Cardiac ventricle fibroblast (primary cell): Measurements from ENCODE around the gene DES. TPM values are rescaled to one million over a fixed set of nuclear protein-coding genes. Genes with fewer than 3 reads are reported as not detected.

Experiments
- total RNA-seq: library from RNA; depleted of rRNA; stranded (reverse); fragments of >200 nt; gene quantifications from 2 replicates; pipeline ENCODE4 v1.2.3, GENCODE V29; 2015

Gene DES
- 3.2 and 7.0 TPM in 2 replicates for total RNA-seq

GRCh38 chr2:219418155-219419011, at the start of gene DES:
Gene DES, plus strand, starts transcription at chr2:219418377. Its CDS starts 86 bp downstream, at chr2:219418463.

GRCh38 chr2:219387306-219388120, 30.7 kb upstream of the DES start, which contains the start of gene DNPEP:
Gene DNPEP, minus strand, starts transcription at chr2:219387912. Its CDS starts 118 bp downstream, at chr2:219387794.

GRCh38 chr2:219434718-219435525, 16.7 kb downstream of the DES start, which contains the start of gene SPEG:
Gene SPEG, plus strand, starts transcription at chr2:219434843. Its CDS starts 135 bp downstream, at chr2:219434978.

Other genes with a start within 250 kb of the DES start
- 0.25 and 0.44 TPM in 2 replicates for gene SLC23A3, start 248.3 kb upstream of the DES start, total RNA-seq
- 20.8 and 32.6 TPM in 2 replicates for gene CNPPD1, start 241.5 kb upstream of the DES start, total RNA-seq
- gene RETREG2, start 240.1 kb upstream of the DES start, total RNA-seq, result 43.9 and 47.7 TPM in 2 replicates
- 16.8 and 34.2 TPM in 2 replicates for gene ZFAND2B, start 211.6 kb upstream of the DES start, total RNA-seq
- 28.4 and 29.5 TPM in 2 replicates for gene ABCB6, start 199.4 kb upstream of the DES start, total RNA-seq
- gene ATG9A, start 188.7 kb upstream of the DES start, total RNA-seq, result 70.1 and 72.7 TPM in 2 replicates
- 24.7 and 30.6 TPM in 2 replicates for gene ANKZF1, start 188.6 kb upstream of the DES start, total RNA-seq
- 7.0 and 12.2 TPM in 2 replicates for gene GLB1L, start 172.9 kb upstream of the DES start, total RNA-seq
- 16.2 and 20.2 TPM in 2 replicates for gene STK16, start 172.9 kb upstream of the DES start, total RNA-seq
- not detected in 2 replicates for gene TUBA4B, start 165.1 kb upstream of the DES start, total RNA-seq
- 13.4 and 26.5 TPM in 2 replicates for gene TUBA4A, start 164.5 kb upstream of the DES start, total RNA-seq
- 33.6 and 35.5 TPM in 2 replicates for gene DNAJB2, start 139.0 kb upstream of the DES start, total RNA-seq
- gene PTPRN, start 109.0 kb upstream of the DES start, total RNA-seq, result 1.6 and 4.1 TPM in 2 replicates
- gene RESP18, start 85.6 kb upstream of the DES start, total RNA-seq, result not detected in 2 replicates
- 61.1 and 86.0 TPM in 2 replicates for gene DNPEP, start 30.5 kb upstream of the DES start, total RNA-seq
- 8.5 and 10.5 TPM in 2 replicates for gene SPEG, start 16.5 kb downstream of the DES start, total RNA-seq
- 48.2 and 52.9 TPM in 2 replicates for gene GMPPA, start 80.5 kb downstream of the DES start, total RNA-seq
- not detected in 2 replicates for gene ASIC4, start 96.1 kb downstream of the DES start, total RNA-seq
- gene CHPF, start 125.4 kb downstream of the DES start, total RNA-seq, result 235 and 243 TPM in 2 replicates
- 6.2 and 6.4 TPM in 2 replicates for gene TMEM198, start 125.7 kb downstream of the DES start, total RNA-seq
- gene OBSL1, start 153.2 kb downstream of the DES start, total RNA-seq, result 111 and 117 TPM in 2 replicates
- 0.10 TPM in 1 of 2 replicates, not detected in the other for gene INHA, start 153.9 kb downstream of the DES start, total RNA-seq
- 10.6 and 16.8 TPM in 2 replicates for gene STK11IP, start 179.5 kb downstream of the DES start, total RNA-seq
- 8.8 and 9.4 TPM in 2 replicates for gene SLC4A3, start 209.3 kb downstream of the DES start, total RNA-seq